K562 (cell line): ENCODE data around the gene CFAP69. TPM values are rescaled to one million over a fixed set of nuclear protein-coding genes. Genes with fewer than 3 reads are reported as not detected.

Experiments
- C11orf30 ChIP-seq: fragments of 450-650 bp; IDR thresholded peaks from 2 replicates; pipeline ENCODE4 v1.6.1; 2016; ENCODE audit warnings: low read depth, mild to moderate bottlenecking
- DACH1 ChIP-seq: fragments of 450-650 bp; IDR thresholded peaks from 2 replicates; pipeline ENCODE4 v1.6.1; 2018; ENCODE audit not compliant: partially characterized antibody
- EP300 ChIP-seq: IDR thresholded peaks from 2 replicates; pipeline ENCODE4 v1.6.1; 2012; ENCODE audit warnings: low read length, improper control_type of control experiment
- GTF2E2 ChIP-seq: fragments of 200-800 bp; sonication (Bioruptor generic); IDR thresholded peaks from 2 replicates; pipeline ENCODE4 v1.6.1; 2016; ENCODE audit warnings: missing genetic modification characterization, missing compliant biosample characterization
- MIER1 ChIP-seq: fragments of 450-650 bp; IDR thresholded peaks from 2 replicates; pipeline ENCODE4 v1.6.1; 2016; ENCODE audit warnings: antibody characterized with exemption, mild to moderate bottlenecking, low read depth
- MYC ChIP-seq, 2 experiments: fragments of 250-450 bp in 1 of 2; sonication (Bioruptor Pico) in 1 of 2; IDR thresholded peaks; 2 replicates each; pipeline versions ENCODE4 v1.5.1 to v1.6.1; 2012 to 2021; ENCODE audit warnings: low read depth in 2 of 2, borderline replicate concordance in 1 of 2, improper control_type of control experiment in 1 of 2, low read length in 1 of 2, mild to moderate bottlenecking in 1 of 2, moderate library complexity in 1 of 2
- NCOA2 ChIP-seq, 2 experiments: fragments of 450-650 bp; IDR thresholded peaks; 2 replicates each; pipeline ENCODE4 v1.6.1; 2018; ENCODE audit warnings: mild to moderate bottlenecking in 2 of 2, moderate library complexity in 1 of 2; ENCODE audit not compliant: partially characterized antibody in 2 of 2
- NONO ChIP-seq, 2 experiments: fragments of 200-400 bp in 1 of 2; fragments of 450-650 bp in 1 of 2; formaldehyde crosslinking in 1 of 2; IDR thresholded peaks; 2 replicates each; pipeline ENCODE4 v1.6.1; 2017; ENCODE audit warnings: low read depth in 2 of 2, mild to moderate bottlenecking in 2 of 2, moderate library complexity in 2 of 2, low read length in 1 of 2
- RFX5 ChIP-seq: IDR thresholded peaks from 2 replicates; pipeline ENCODE4 v1.6.1; 2011; ENCODE audit warnings: low read depth, mild to moderate bottlenecking, improper control_type of control experiment, low read length
- ZBTB17 ChIP-seq: fragments of 450-650 bp; formaldehyde crosslinking; IDR thresholded peaks from 2 replicates; pipeline ENCODE4 v1.4.0; 2020; ENCODE audit warnings: mild to moderate bottlenecking
- ZNF3 ChIP-seq: fragments of 250-450 bp; sonication (Bioruptor Pico); IDR thresholded peaks from 2 replicates; pipeline ENCODE4 v1.5.0; 2021; ENCODE audit warnings: mild to moderate bottlenecking, moderate library complexity
- ZNF384 ChIP-seq: IDR thresholded peaks from 2 replicates; pipeline ENCODE4 v1.6.1; 2012; ENCODE audit warnings: low read depth, low read length, improper control_type of control experiment
- polyA plus RNA-seq, 8 experiments: library from polyadenylated mRNA; depleted of rRNA in 4 of 8; stranded (reverse) in 5 of 8; unstranded in 3 of 8; fragments of >200 nt; fragmentation: Nextera tagmentation in 2 of 8; fragmentation: Illumina TruSeq in 1 of 8; extraction: Ambion mirVana in 2 of 8; extraction: Trizol in 1 of 8; gene quantifications; 2 replicates each; pipeline versions ENCODE4 v1.2.1 to v1.2.3, GENCODE V29; 2011 to 2014; ENCODE audit warnings: inconsistent platforms in 1 of 8, missing spikeins in 1 of 8
- total RNA-seq, 7 experiments: library from RNA; depleted of rRNA in 6 of 7; stranded (reverse); fragments of >200 nt in 6 of 7; fragmentation: Illumina TruSeq in 2 of 7; extraction: Trizol in 2 of 7; gene quantifications; 2 replicates each; pipeline versions ENCODE4 v1.2.1 to v1.2.3, GENCODE V29; 2011 to 2021; ENCODE audit warnings: low replicate concordance in 1 of 7
- TF ChIP-seq, protein P1 (sequence below): sonication (generic); formaldehyde crosslinking; IDR thresholded peaks from 2 replicates; pipeline ENCODE4 v1.8.1; 2023; ENCODE audit warnings: mild to moderate bottlenecking, missing genetic modification reagents
- TF ChIP-seq, protein P2 (sequence below), 3 experiments: fragments of 200-800 bp in 1 of 3; sonication (Bioruptor generic) in 1 of 3; sonication (generic) in 1 of 3; formaldehyde crosslinking in 1 of 3; IDR thresholded peaks; 2 replicates each; pipeline versions ENCODE4 v1.6.1 to v1.8.0; 2016 to 2022; ENCODE audit warnings: mild to moderate bottlenecking in 2 of 3, missing compliant biosample characterization in 2 of 3, missing genetic modification characterization in 2 of 3, missing genetic modification reagents in 1 of 3
- TF ChIP-seq, protein P3 (sequence below): fragments of 450-650 bp; formaldehyde crosslinking; IDR thresholded peaks from 2 replicates; pipeline ENCODE4 v1.4.0; 2020; ENCODE audit warnings: mild to moderate bottlenecking, moderate library complexity
- TF ChIP-seq, protein P4 (sequence below): fragments of 200-800 bp; sonication (Bioruptor generic); IDR thresholded peaks from 2 replicates; pipeline ENCODE4 v1.6.1; 2017; ENCODE audit warnings: missing genetic modification characterization, missing compliant biosample characterization
- TF ChIP-seq, protein P5 (sequence below): sonication (generic); formaldehyde crosslinking; IDR thresholded peaks from 2 replicates; pipeline ENCODE4 v1.5.0; 2020; ENCODE audit warnings: missing genetic modification reagents

CFAP69 gene
- total and polyA plus RNA-seq, 9 of the 15 experiments (the other 6 are each of a cell fraction or from before 2014, with no cell fraction given): 0.24 to 5.1 (median 1.7) TPM

DNA sequence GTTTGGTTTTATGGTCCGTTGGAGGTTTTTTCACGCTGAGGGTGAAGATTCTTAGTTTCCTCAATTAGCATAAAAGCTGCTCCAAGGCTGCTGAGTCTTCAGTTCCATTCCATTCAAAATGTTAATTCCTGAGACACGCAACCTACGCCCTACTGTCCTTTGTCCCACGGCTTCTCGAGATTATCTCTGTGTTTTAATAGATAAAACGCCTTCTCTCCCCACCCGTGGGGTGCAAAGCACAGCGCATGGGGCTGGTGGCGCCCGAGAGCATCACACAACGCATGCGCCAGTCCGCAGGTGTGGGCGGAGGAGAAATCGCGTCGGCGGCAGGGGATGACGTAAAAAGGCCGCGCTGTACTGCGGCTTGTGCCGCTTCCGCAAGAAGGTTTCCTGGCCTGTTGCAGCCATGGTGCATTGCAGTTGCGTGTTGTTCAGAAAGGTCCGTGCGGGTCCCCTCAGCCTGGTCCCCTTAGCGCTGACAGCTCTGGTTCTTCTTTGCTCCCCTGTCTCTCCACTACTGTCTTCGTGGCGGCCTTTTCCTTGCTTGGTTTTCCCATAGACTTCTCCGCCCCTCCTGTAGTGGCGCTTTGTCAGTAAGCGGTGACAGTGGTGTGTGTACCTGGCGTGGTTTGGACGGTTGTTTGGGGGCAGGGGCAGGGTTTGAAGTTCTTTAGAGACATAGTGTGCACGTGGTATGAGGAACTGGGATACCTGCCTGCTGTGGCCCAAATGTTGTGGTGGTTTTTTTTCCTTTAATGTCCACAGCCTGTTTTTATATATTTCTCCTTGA, 101.6 kb downstream of the CFAP69 start, which contains the start of gene GTPBP10 (continued):
- TF ChIP-seq GTF2E2 (tag) (peak; percentile 53; the same call in 1 of the 2 replicates), ZNF384 (no peak), NONO (IDR thresholded peaks at IDR 0.05; ENCODE audit: low read depth in 2 of 2, low read length in 1 of 2) (no peak), ZNF3 (no peak), MYC (IDR thresholded peaks at IDR 0.05; ENCODE audit: low read depth, low read length) (peak; percentile 91), MYC (CRISPR knock-in tag; IDR thresholded peaks at IDR 0.05; ENCODE audit: borderline replicate concordance, low read depth) (no peak; the same call in none of the 2 replicates), EP300 (peak; percentile 8; the same call in 1 of the 2 replicates), DACH1 (peak; percentile 77), ZBTB17 (no peak), NCOA2 (IDR thresholded peaks at IDR 0.05; ENCODE audit: partially characterized antibody in 2 of 2) (no peak), C11orf30 (peak; percentile 96), MIER1 (no peak), RFX5 (no peak)
- TF ChIP-seq, protein P1, sequence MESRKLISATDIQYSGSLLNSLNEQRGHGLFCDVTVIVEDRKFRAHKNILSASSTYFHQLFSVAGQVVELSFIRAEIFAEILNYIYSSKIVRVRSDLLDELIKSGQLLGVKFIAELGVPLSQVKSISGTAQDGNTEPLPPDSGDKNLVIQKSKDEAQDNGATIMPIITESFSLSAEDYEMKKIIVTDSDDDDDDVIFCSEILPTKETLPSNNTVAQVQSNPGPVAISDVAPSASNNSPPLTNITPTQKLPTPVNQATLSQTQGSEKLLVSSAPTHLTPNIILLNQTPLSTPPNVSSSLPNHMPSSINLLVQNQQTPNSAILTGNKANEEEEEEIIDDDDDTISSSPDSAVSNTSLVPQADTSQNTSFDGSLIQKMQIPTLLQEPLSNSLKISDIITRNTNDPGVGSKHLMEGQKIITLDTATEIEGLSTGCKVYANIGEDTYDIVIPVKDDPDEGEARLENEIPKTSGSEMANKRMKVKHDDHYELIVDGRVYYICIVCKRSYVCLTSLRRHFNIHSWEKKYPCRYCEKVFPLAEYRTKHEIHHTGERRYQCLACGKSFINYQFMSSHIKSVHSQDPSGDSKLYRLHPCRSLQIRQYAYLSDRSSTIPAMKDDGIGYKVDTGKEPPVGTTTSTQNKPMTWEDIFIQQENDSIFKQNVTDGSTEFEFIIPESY (CRISPR knock-in tag): peak; percentile 63
- TF ChIP-seq, protein P2, sequence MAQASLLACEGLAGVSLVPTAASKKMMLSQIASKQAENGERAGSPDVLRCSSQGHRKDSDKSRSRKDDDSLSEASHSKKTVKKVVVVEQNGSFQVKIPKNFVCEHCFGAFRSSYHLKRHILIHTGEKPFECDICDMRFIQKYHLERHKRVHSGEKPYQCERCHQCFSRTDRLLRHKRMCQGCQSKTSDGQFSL (CRISPR knock-in tag; IDR thresholded peaks at IDR 0.05): peak; percentile 26; the same call in 1 of the 2 replicates
- TF ChIP-seq, protein P2 (tag; IDR thresholded peaks at IDR 0.05): no peak
- TF ChIP-seq, protein P3, sequence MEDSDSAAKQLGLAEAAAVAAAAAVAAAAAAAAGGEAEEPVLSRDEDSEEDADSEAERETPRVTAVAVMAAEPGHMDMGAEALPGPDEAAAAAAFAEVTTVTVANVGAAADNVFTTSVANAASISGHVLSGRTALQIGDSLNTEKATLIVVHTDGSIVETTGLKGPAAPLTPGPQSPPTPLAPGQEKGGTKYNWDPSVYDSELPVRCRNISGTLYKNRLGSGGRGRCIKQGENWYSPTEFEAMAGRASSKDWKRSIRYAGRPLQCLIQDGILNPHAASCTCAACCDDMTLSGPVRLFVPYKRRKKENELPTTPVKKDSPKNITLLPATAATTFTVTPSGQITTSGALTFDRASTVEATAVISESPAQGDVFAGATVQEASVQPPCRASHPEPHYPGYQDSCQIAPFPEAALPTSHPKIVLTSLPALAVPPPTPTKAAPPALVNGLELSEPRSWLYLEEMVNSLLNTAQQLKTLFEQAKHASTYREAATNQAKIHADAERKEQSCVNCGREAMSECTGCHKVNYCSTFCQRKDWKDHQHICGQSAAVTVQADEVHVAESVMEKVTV (CRISPR knock-in tag): no peak
- TF ChIP-seq, protein P4, sequence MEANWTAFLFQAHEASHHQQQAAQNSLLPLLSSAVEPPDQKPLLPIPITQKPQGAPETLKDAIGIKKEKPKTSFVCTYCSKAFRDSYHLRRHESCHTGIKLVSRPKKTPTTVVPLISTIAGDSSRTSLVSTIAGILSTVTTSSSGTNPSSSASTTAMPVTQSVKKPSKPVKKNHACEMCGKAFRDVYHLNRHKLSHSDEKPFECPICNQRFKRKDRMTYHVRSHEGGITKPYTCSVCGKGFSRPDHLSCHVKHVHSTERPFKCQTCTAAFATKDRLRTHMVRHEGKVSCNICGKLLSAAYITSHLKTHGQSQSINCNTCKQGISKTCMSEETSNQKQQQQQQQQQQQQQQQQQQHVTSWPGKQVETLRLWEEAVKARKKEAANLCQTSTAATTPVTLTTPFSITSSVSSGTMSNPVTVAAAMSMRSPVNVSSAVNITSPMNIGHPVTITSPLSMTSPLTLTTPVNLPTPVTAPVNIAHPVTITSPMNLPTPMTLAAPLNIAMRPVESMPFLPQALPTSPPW (CRISPR knock-in tag): peak; percentile 69
- TF ChIP-seq, protein P5, sequence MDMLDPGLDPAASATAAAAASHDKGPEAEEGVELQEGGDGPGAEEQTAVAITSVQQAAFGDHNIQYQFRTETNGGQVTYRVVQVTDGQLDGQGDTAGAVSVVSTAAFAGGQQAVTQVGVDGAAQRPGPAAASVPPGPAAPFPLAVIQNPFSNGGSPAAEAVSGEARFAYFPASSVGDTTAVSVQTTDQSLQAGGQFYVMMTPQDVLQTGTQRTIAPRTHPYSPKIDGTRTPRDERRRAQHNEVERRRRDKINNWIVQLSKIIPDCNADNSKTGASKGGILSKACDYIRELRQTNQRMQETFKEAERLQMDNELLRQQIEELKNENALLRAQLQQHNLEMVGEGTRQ: peak; percentile 47
